ENCODE results near the gene CNR2.
"Not testable (repeated sequence)": the region's sequence is repeated elsewhere in the genome, so short reads cannot be mapped to it uniquely, and the experiment has no call there.

The CNR2 gene

GRCh38 chr1:23908453-23909341 is 4.5 kb downstream of the CNR2 start:
- H3K9me3 Mint-ChIP-seq: peaks cover 1% of the 10 kb centered on the region
- H3K4me1 Mint-ChIP-seq: peaks cover 59% of the 10 kb centered on the region
- H3K4me3 Mint-ChIP-seq: no peak overlapping the region
- H3K27ac Mint-ChIP-seq: no peak overlapping the region
- CTCF ChIA-PET: interaction anchor here (1.0 to 1.1 kb wide), 3 partner anchors 99 to 139 kb away, joined by 3 to 8 read pairs (median 3); no protein-coding TSS in a partner anchor
- peaks cover 24% of the 10 kb centered on the region for H3K27me3 Mint-ChIP-seq
- no peaks in the 10 kb centered on the region for H3K36me3 Mint-ChIP-seq
- peak; percentile 53 for DNase-seq

DNA sequence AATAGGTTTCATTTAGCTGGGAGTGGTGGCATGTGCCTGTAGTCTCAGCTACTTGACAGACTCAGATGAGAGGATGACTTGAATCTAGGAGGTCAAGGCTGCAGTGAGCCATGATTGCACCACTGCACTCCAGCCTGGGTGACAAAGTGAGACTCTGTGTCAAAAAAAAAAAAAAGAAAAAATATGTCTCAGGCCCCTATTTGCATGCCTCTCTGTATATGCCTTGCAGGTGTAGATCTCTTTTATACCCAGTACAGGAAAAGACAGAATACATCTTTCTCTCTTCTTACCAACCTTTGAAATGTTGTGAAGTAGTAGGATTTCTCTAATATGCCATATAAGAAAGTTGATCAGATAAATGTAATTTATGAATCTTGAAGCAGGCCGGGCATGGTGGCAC is 6.4 kb downstream of the CNR2 start:
- CTCF ChIA-PET: interaction anchor here (1.6 kb wide), 1 partner anchor 135 kb away, joined by 6 read pairs; no protein-coding TSS in a partner anchor
- Mint-ChIP-seq H3K9me3 (peaks cover 1% of the 10 kb centered on the region), H3K4me1 (peaks cover 40% of the 10 kb centered on the region), H3K4me3 (no peak overlapping the region), H3K36me3 (no peaks in the 10 kb centered on the region), H3K27ac (no peak overlapping the region), H3K27me3 (peaks cover 33% of the 10 kb centered on the region)
- DNase-seq: no peak

DNA sequence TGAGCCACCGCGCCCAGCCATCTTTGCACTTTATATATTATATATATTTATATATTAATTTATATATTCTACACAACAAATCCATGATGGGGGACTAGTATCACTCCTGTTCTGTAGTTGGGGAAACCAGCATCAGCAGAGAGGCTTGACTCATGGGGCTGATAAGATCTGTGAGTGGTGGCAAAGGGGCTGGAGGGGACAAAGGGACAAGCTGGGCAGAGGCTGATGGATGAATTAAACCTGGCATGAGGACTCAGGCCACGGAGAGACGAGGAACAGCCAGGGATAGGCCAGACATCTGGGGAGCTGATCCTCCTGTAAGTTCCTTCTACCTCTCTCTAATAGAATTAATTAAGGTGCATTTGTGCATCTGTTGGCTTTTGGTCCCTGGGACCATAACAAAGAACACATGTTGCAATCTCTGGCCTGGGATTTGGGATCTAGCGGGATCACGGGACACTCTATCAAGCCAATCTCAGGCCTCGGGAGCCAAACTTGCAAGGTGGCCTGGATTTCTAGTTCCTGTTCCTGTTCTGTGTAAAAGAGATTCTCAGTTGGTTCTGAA is 7.6 kb downstream of the CNR2 start:
- peaks cover 28% of the 10 kb centered on the region for H3K4me1 Mint-ChIP-seq
- CTCF ChIA-PET: interaction anchor here (1.6 kb wide), 1 partner anchor 133 kb away, joined by 6 read pairs; no protein-coding TSS in a partner anchor
- DNase-seq: no peak

DNA sequence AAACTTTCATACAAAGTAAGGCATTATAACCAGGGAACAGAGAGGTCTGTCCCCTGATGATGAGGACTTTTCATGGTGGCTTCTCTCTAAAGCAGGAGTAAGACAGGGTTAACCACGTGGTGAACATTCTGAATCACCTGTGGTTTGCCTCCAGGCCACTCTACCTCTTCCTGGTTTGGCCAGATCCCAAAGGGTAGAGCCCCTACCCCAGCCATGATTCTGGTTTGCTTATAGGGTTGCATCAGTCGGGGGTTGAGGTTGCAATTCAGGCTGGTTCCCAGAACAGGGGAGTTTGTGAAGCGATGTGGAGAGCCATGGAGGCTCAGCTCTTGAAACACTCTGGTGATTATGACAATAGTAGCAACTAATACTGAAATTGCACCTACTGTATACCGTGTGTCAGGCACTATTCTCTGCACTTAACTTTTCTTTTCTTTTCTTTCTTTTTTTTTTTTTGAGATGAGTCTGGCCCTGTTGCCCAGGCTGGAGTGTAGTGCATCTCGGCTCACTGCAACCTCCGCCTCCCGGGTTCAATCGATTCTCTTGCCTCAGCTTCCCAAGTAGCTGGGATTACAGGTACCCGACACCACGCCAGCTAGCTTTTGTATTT is 8.3 kb downstream of the CNR2 start:
- CTCF ChIA-PET: interaction anchor here (1.0 to 1.6 kb wide), 2 partner anchors 67 to 133 kb away, joined by 3 to 6 read pairs; no protein-coding TSS in a partner anchor
- no peak for DNase-seq
- Mint-ChIP-seq H3K27me3 (peaks cover 49% of the 10 kb centered on the region), H3K4me1 (peaks cover 26% of the 10 kb centered on the region), H3K36me3 (no peaks in the 10 kb centered on the region), H3K27ac (no peak overlapping the region), H3K4me3 (no peak overlapping the region), H3K9me3 (no peaks in the 10 kb centered on the region)

More for the DNA sequence above, 7.6 kb downstream of the CNR2 start:
- Mint-ChIP-seq H3K9me3 (no peaks in the 10 kb centered on the region), H3K27me3 (peaks cover 42% of the 10 kb centered on the region), H3K36me3 (no peaks in the 10 kb centered on the region), H3K4me3 (no peak overlapping the region), H3K27ac (no peak overlapping the region)

- Mint-ChIP-seq H3K36me3 (no peaks in the 10 kb centered on the region), H3K4me3 (no peak overlapping the region), H3K27ac (no peak overlapping the region), H3K4me1 (peaks cover 19% of the 10 kb centered on the region), H3K27me3 (peaks cover 52% of the 10 kb centered on the region), H3K9me3 (no peaks in the 10 kb centered on the region)
- CTCF ChIA-PET: interaction anchor here (1.0 kb wide), 1 partner anchor 66 kb away, joined by 3 read pairs; no protein-coding TSS in a partner anchor
- no peak for DNase-seq
Observed at GRCh38 chr1:23903754-23904153, 9.4 kb downstream of the CNR2 start.

- no peak for DNase-seq
- no peak overlapping the region for H3K27ac Mint-ChIP-seq
- H3K27me3 Mint-ChIP-seq: peaks cover 48% of the 10 kb centered on the region
- H3K9me3 Mint-ChIP-seq: no peaks in the 10 kb centered on the region
- CTCF ChIA-PET: interaction anchor here (0.7 kb wide), 1 partner anchor 105 kb away, joined by 3 read pairs; no protein-coding TSS in a partner anchor
- no peak overlapping the region for H3K4me3 Mint-ChIP-seq
- H3K4me1 Mint-ChIP-seq: peaks cover 17% of the 10 kb centered on the region
- no peaks in the 10 kb centered on the region for H3K36me3 Mint-ChIP-seq
Observed at GRCh38 chr1:23902321-23903278, 10.6 kb downstream of the CNR2 start.

DNA sequence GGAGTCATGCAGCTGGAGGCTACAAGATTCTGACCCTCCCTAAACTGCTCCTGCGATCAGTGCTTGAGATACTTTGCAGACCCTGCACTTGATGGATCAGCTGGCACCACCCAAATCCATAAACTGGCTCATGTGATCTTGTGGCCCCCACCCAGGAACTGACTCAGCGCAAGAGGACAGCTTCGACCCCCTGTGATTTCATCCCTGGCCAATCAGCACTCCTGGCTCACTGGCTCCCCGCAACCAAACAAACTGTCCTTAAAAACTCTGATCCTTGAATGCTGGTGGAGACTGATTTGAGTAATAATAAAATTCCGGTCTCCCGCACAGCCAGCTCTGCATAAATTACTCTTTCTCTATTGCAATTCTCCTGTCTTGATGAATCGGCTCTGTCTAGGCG is 13.1 kb downstream of the CNR2 start:
- Mint-ChIP-seq H3K4me1 (peaks cover 28% of the 10 kb centered on the region), H3K27me3 (peaks cover 43% of the 10 kb centered on the region)
- DNase-seq, H3K9me3 Mint-ChIP-seq, H3K36me3 Mint-ChIP-seq, CTCF ChIA-PET, H3K4me3 Mint-ChIP-seq, H3K27ac Mint-ChIP-seq: not testable (repeated sequence)

GRCh38 chr1:23899070-23899469 is 14.1 kb downstream of the CNR2 start:
- CTCF ChIA-PET: no interaction called here
- H3K4me3 Mint-ChIP-seq: no peak overlapping the region
- H3K36me3 Mint-ChIP-seq: no peaks in the 10 kb centered on the region
- no peak overlapping the region for H3K27ac Mint-ChIP-seq
- peaks cover 21% of the 10 kb centered on the region for H3K4me1 Mint-ChIP-seq
- no peaks in the 10 kb centered on the region for H3K9me3 Mint-ChIP-seq
- peaks cover 34% of the 10 kb centered on the region for H3K27me3 Mint-ChIP-seq
- DNase-seq: no peak

DNA sequence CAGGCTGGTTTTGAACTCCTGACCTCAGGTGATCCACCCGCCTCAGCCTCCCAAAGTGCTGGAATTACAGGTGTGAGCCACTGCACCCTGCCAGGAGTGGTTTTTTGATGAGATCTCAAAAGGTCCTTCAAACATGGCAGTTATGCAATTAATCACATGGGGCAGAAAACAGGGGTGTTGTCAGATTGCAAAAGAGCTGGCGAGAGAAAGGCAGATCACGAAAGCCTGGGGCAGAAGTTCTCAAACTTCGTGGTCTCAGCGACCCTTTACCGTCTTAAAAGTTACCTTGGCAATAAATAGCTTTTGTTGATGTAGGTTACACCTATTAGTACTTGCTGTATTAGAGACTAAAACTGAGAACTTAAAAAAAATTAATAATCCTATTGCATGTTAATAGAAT is 16.1 kb downstream of the CNR2 start:
- Mint-ChIP-seq H3K4me3 (no peak overlapping the region), H3K9me3 (no peaks in the 10 kb centered on the region), H3K36me3 (no peaks in the 10 kb centered on the region), H3K27ac (no peak overlapping the region), H3K27me3 (peaks cover 39% of the 10 kb centered on the region), H3K4me1 (peaks cover 21% of the 10 kb centered on the region)
- DNase-seq: no peak
- CTCF ChIA-PET: no interaction called here

- CTCF ChIA-PET: interaction anchor here (0.7 to 1.2 kb wide), 2 partner anchors 125 to 409 kb away, joined by 3 read pairs; no protein-coding TSS in a partner anchor
- Mint-ChIP-seq H3K9me3 (no peaks in the 10 kb centered on the region), H3K4me3 (no peak overlapping the region), H3K36me3 (no peaks in the 10 kb centered on the region), H3K27ac (no peak overlapping the region), H3K27me3 (peaks cover 38% of the 10 kb centered on the region), H3K4me1 (peaks cover 21% of the 10 kb centered on the region)
- no peak for DNase-seq
Observed at GRCh38 chr1:23896491-23896890, 16.7 kb downstream of the CNR2 start.

GRCh38 chr1:23895993-23896392 is 17.2 kb downstream of the CNR2 start:
- Mint-ChIP-seq H3K27ac (no peak overlapping the region), H3K27me3 (peaks cover 33% of the 10 kb centered on the region), H3K4me1 (peaks cover 21% of the 10 kb centered on the region), H3K36me3 (no peaks in the 10 kb centered on the region), H3K4me3 (no peak overlapping the region), H3K9me3 (no peaks in the 10 kb centered on the region)
- CTCF ChIA-PET: interaction anchor here (0.7 to 1.2 kb wide), 2 partner anchors 124 to 410 kb away, joined by 3 read pairs; no protein-coding TSS in a partner anchor
- DNase-seq: no peak

- CTCF ChIA-PET: no interaction called here
- peaks cover 19% of the 10 kb centered on the region for H3K4me1 Mint-ChIP-seq
- no peak overlapping the region for H3K4me3 Mint-ChIP-seq
- no peaks in the 10 kb centered on the region for H3K36me3 Mint-ChIP-seq
- H3K27ac Mint-ChIP-seq: no peak overlapping the region
- no peak for DNase-seq
- peaks cover 34% of the 10 kb centered on the region for H3K27me3 Mint-ChIP-seq
- H3K9me3 Mint-ChIP-seq: no peaks in the 10 kb centered on the region
Observed at GRCh38 chr1:23895082-23895481, 18.1 kb downstream of the CNR2 start.

- no peak overlapping the region for H3K4me3 Mint-ChIP-seq
Observed at GRCh38 chr1:23889074-23889473, 24.1 kb downstream of the CNR2 start.

More at GRCh38 chr1:23889074-23889473, 24.1 kb downstream of the CNR2 start:
- Mint-ChIP-seq H3K36me3 (no peaks in the 10 kb centered on the region), H3K27me3 (peaks cover 33% of the 10 kb centered on the region), H3K27ac (no peak overlapping the region), H3K9me3 (no peaks in the 10 kb centered on the region), H3K4me1 (no peaks in the 10 kb centered on the region)
- CTCF ChIA-PET: no interaction called here
- no peak for DNase-seq
